Measurements from ENCODE around the gene TCF7L1.
"Not testable (repeated sequence)": the region's sequence is repeated elsewhere in the genome, so short reads cannot be mapped to it uniquely, and the experiment has no call there.

TCF7L1 gene, protein sequence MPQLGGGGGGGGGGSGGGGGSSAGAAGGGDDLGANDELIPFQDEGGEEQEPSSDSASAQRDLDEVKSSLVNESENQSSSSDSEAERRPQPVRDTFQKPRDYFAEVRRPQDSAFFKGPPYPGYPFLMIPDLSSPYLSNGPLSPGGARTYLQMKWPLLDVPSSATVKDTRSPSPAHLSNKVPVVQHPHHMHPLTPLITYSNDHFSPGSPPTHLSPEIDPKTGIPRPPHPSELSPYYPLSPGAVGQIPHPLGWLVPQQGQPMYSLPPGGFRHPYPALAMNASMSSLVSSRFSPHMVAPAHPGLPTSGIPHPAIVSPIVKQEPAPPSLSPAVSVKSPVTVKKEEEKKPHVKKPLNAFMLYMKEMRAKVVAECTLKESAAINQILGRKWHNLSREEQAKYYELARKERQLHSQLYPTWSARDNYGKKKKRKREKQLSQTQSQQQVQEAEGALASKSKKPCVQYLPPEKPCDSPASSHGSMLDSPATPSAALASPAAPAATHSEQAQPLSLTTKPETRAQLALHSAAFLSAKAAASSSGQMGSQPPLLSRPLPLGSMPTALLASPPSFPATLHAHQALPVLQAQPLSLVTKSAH

DNA sequence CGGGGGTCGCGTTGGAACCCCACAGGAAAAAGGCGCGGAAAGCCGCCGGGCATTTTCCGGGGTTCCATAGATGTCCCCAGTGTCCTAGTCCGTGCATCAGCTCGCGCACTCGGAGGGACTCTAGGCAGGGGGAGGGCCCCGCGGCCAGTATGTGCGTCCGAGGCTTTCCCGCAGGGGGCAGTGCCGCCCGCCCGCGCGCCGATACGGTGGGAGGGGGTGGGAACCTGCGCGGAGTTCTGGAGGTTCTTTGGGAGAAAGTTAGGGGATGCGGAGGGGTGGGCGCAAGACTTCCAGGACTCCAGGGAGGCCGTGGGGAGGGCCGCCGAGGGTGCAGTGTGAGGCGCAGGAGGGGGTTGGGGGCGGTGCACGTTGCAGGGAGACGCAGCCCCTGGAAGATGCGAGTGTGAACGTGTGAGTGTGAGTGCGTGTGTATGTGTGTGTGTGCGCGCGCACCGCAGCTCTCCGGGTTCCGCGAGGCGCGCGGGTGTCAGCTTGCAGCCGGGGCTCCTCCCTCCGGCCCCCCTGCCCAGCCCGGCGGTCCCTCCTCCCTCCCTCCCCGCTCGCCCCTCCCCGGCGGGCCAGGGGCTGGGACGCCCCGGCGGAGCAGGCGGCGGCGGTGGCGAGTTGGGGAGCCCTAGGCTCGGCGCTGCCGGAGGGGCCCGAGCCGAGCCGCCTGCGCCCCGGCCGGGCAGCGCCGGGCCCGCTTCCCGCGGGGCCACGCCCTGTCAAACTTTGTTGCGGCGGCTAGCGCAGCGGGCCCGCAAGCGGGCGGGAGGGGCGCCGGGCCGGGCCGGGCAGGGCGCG, at the start of gene TCF7L1:
TSS of gene TCF7L1 (plus strand) at position 559 of the 804 bp plus-strand sequence. CDS start 293 bp downstream, outside the sequence.
- peak; percentile 87 for DNase-seq (ENCODE audit: low spot score)

DNA sequence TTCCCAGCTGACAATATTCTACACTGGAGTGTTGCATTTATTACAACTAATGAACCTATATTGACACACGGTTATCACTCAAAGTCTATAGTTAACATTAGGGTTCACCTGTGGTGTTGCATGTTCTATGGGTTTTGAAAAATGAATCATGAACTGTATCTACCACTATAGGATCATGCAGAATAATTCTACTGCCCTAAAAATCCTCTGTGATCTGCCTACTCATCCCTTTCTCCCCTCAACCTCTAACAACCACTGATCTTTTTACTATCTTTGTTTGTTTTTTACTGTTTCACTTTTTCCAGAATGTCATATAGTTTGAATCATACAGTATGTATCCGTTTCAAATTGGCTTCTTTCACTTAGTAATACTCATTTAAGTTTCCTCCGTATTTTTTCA, 47.6 kb upstream of the TCF7L1 start:
- no peak for DNase-seq (ENCODE audit: low spot score)

- DNase-seq (ENCODE audit: low spot score) = no peak
These were observed 45.7 kb upstream of the TCF7L1 start for GRCh38 chr2:85087541-85087940.

DNA sequence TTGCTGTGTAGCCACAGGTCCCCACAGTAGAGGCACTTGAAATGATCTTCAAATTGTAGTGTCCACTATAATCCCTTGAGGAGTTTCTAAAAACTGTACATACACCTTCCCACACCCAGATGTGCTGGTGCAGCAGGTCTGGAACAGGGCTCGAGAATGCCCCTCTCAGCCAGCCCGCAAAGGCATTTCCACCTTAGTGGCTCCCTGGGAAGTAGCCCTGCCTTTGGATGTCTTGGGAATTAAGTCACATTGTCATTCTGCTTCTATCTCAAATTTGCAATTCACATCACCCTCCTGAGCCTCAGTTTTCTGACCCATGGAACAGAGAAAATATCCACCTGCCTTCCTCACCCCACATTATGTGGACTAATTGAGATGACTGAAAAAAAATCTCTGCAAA, 44.3 kb upstream of the TCF7L1 start:
- DNase-seq (ENCODE audit: low spot score) = no peak

GRCh38 chr2:85089585-85089984, 43.6 kb upstream of the TCF7L1 start:
- DNase-seq (ENCODE audit: low spot score) = no peak

- DNase-seq (ENCODE audit: low spot score) = no peak
These were observed 41.4 kb upstream of the TCF7L1 start for GRCh38 chr2:85091838-85092237.

DNA sequence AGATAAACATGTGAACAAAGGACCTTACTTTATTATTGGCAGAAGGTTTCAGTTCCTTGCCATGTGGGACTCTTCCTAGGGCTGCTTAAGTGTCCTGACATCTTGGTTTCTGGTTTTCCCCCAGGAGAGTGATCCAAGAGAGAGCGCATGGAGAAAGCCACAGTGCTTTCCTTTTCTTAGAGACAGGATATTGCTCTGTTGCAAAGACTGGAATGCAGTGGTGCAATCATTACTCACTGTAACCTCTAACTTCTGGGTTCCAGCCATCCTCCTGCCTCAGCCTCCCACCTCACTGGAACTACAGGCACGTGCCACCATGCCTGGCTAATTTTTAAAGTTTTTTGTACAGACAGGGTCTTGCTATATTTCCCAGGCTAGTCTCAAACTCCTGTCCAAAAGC, 38.1 kb upstream of the TCF7L1 start:
- DNase-seq (ENCODE audit: low spot score) = no peak

DNA sequence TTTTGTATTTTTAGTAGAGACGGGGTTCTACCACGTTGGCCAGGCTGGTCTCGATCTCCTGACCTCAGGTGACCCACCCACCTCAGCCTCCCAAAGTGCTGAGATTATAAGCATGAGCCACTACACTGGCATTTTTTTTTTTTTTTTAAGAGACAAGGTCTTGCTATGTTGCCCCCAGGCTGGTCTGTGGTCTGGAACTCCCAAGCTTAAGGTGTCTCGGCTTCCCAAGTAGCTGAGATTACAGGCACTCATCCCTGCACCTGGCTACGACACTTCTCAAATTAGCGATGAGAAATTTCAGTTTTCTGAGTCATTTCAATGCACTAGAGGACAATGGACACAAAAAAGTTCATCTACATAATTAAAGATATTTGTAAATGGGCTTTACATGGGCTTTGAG, 36.6 kb upstream of the TCF7L1 start:
- no peak for DNase-seq (ENCODE audit: low spot score)

- no peak for DNase-seq (ENCODE audit: low spot score)
These were observed 29.0 kb upstream of the TCF7L1 start for GRCh38 chr2:85104228-85104627.

- peak; percentile 5 for DNase-seq (ENCODE audit: low spot score)
These were observed 26.6 kb upstream of the TCF7L1 start for GRCh38 chr2:85106489-85107180.

- peak; percentile 53 for DNase-seq (ENCODE audit: low spot score)
These were observed 22.1 kb upstream of the TCF7L1 start for GRCh38 chr2:85110991-85111560.

DNA sequence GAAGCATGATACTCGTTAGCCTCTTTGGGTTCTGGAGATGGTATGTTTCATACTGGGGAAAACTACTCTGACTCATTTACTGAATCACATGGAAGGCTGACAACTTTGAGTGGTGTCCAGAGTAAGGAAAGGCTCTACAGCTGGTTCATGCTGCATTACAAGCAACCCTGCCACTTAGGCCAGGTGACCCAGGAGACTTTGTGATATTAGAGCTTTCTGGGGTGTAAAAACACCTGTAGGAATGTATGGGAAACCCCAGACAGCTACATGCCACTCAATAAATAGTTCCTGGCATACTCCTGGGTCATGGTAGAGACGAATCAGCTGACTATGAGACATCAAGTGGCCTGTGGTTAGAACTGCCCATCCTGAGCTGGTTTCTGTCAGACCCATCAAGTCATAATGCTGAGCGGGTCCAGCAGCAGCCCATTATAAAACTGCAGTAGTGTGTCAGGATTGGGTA, 21.3 kb upstream of the TCF7L1 start:
- DNase-seq (ENCODE audit: low spot score) = peak; percentile 74

DNA sequence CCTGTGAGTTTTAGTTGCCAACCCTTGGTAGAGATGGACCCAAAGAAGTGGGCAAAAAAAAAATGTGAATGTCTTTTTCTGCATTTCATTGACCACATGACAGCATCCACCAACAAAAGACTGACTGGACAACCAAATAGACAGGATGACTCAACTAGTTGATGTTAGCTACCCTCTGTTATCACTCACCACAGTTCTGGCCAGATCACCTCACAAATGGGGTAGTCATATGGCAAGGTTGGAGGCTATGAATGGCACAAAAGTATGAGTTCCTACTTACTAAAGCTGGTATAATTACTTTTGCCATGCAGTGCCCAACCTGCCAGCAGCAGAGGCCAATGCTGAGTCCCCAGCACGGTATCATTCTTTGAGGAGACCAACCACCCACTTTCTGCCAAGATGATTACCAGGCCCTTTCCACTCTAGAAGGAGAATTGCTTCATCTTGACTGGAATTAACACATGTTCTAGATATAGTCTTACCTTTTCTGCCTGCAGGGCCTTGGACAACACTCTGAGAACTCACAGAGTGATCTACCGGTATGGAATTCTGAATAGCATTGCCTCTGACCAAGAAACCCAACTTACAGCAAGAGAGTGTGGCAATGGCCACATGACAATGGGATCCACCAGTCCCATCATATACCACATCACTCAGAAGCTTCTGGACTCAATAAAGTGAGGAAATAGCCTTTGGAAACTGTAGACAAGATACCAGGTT, 20.1 kb upstream of the TCF7L1 start:
- no peak for DNase-seq (ENCODE audit: low spot score)

DNA sequence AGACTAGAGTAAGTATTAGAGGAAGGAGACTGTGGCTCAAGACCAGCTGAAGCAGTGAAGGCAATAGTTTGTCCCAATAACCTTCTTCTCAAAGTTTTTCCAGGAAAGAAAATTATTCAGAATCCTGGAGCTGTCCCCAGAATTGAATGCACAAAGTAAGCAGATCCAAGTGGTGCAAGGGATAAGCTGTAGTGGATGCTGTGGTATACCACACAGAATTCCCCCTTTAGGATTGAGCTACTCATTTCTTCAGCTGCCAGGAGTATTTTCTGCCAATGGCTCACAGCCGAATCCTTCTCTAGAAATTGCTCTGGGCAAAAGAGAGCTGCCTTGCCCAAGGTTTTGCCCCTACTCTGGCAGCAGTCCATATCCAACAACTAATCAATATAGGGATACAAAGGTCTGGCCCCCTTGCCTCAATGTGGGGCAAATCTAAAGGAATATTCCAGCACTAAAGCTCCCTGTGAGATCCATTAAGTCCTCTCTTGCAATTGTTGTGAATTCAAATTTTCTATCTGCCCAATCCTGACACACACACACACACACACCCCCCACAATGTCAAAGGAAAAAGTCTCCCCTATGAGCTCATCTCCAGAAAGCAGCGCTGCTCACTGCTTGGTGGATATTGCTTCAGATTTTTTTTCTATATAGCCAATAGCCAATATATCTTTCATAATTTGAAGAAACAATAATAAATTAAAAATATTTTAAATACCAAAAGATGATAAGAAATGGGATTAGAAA, 18.4 kb upstream of the TCF7L1 start:
- DNase-seq (ENCODE audit: low spot score) = no peak

GRCh38 chr2:85116207-85116606, 17.0 kb upstream of the TCF7L1 start:
- no peak for DNase-seq (ENCODE audit: low spot score)

DNA sequence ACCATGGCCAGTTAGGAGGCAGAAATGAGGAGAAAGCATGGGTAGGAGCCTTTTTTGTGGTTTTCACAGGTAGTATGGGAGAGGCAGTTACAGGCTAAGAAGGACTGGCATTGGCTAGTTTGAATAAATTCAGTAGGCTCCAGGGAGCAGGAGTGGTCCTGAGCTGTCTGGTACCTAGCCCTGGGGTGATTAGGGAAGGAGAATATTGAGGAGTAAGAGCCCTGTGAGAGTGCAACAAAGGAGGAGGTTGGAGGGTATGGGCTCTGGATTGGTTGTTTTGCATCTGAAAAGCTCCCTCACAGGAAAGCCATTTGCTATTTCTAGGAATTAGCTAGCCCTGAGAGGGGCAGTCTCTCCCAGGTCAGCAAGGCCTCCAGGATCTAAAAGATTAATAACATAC, 13.3 kb upstream of the TCF7L1 start:
- DNase-seq (ENCODE audit: low spot score) = no peak

- DNase-seq (ENCODE audit: low spot score) = no peak
These were observed 12.8 kb upstream of the TCF7L1 start for GRCh38 chr2:85120363-85120762.

DNA sequence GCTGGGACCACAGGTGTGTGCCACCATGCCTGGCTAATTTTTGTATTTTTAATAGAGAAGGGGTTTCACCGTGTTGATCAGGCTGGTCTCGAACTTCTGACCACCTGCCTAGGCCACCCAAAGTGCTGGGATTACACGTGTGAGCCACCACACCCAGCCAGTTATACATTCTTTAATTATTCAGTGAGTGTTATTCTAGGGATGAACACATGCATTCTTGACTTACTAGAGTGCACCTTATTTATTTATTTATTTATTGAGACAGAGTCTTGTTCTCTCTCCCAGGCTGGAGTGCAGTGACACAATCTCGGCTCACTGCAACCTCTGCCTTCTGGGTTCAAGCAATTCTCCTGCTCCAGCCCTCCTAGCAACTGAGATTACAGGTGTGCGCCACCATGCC, 6.7 kb upstream of the TCF7L1 start:
- DNase-seq (ENCODE audit: low spot score) = not testable (repeated sequence)

DNA sequence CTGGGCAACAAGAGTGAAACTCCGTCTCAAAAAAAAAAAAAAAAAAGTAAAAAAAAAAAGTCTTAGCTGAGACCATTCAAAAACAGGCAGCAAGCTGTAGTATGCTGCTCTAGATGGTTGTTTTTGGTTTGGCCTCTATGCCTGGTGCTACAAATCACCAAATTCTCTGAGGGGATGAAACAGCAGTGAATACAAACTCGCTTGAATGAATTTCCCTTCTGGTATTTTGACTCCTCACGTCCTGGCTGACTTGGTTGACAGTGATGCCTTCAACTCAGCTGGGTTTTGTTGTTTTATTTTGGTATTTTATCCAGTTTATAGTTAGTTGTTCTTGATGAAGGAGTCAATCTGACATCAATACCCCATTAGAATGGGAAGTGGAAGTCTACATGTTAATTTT, 3.3 kb upstream of the TCF7L1 start:
- no peak for DNase-seq (ENCODE audit: low spot score)

DNA sequence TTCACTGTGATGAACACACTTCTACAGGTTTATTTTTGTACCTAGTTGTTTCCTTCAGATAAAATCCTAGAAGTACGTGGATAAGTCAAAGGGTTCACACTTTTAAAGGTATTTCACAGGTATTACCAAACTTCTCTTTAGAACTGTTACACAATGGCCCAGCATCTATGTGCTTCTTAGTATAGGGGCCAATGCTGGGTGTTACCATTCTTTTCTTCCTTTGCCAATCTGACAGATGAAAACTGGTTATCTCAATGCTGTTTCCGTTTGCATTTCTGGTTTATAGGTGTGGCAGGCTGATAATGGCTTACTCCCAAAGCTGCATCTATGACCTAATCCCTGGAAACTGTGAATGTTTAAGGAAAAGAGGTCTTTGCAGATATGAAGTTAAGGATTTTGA, 2.8 kb upstream of the TCF7L1 start:
- DNase-seq (ENCODE audit: low spot score) = no peak

Measured in AG08395 (cell line).